HT-29 (cell line): ENCODE results near the gene FANCG. TPM values are rescaled to one million over a fixed set of nuclear protein-coding genes. Genes with fewer than 3 reads are reported as not detected.

Experiments
- DNase-seq: peaks from one replicate; pipeline ENCODE4 v3.0.0-alpha.2; 2015; ENCODE audit warnings: low spot score
- total RNA-seq: library from RNA; depleted of rRNA; stranded (reverse); fragments of >200 nt; shearing (Covaris generic); gene quantifications from 2 replicates; pipeline ENCODE4 v1.2.3, GENCODE V29; 2014

The FANCG gene
- total RNA-seq, 1 experiment from 2014 or later = 62.5 TPM

DNA sequence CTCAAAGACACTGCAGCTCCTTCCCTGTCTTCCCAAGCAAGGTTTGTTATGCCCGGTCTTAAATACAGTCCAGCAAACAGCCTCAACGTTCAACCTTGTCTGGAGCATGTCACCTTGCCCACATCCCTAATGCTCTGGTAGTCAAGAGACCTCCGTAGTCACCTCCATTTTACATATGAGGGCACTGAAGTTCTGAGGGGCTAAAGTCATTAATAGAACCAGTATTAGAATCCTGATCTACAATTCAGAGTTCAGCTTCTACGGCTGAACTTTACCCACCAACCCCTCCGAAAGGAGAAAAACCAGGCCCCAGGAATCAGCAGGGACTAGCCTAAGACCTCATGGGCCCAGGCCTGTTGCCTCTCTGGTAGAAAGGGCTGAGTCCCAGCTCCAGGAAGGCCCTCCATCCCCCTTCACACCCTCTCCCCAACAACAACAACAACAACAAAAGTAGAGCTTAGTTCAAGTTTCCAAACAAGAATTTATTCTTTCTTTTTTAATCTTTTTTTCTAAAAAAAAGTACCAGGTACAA, 24.0 kb upstream of the FANCG start:
- DNase-seq = no peak

DNA sequence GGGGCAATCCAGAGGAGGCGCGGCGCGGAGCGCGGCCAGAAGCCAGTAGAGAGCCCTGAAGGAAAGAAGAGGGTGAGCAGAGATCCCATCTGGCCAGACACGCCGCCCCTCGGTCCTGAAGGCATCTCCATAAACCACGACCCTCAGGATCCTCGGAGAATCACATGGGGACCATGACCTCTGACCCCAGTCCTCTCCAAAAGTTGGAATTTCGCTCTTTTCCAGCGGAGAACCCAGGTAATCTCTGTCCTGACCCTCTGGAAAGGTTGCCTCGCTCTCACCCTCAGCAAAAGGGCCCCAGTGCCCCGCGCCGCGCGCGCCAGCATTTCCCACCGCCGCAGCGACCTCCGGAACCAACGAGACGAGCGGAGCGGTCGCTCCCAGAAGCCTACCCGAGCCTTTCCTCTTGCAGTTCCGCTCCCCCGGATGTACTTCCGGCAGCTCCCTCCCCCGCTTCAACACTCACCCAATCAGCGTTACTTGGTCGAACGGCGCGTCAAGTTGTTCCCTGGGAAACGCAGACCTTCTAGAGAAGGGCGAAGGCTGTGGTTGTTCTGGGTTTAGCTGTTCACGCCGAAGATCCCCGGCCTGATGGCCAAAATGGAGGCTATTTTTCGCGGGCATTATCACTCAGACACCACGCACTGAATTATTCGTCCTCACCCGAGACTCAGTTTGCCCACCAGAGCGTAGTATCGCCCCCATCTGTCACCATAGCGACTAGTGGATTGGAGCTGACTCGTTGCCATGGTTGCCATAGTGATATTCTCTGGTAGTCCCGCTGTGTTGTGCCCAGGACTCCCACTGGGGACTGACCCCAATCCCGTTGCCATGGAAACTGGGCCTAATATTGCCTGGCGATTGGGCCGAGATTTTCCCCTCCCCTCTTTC, 23.3 kb upstream of the FANCG start, which contains the start of gene STOML2:
TSS of gene STOML2 (minus strand) at position 363 of the 891 bp plus-strand sequence. CDS start at position 326, 37 bp downstream.
- DNase-seq = peak; percentile 94

DNA sequence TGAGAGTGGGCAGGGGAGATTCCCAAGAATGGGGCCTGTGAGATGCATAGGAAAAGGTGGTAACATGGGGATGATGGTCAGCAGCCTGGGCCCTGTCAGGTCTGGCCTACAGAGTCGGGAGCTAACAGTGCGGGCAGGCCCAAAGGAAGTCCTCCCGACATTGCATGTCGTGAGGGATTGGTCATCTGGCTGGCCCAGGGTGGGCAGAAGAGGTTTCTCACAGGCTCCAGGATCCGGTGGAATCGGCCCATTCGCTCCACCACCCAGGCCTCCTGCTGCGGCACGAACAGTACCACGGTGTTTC, 22.7 kb upstream of the FANCG start:
- DNase-seq = no peak

DNA sequence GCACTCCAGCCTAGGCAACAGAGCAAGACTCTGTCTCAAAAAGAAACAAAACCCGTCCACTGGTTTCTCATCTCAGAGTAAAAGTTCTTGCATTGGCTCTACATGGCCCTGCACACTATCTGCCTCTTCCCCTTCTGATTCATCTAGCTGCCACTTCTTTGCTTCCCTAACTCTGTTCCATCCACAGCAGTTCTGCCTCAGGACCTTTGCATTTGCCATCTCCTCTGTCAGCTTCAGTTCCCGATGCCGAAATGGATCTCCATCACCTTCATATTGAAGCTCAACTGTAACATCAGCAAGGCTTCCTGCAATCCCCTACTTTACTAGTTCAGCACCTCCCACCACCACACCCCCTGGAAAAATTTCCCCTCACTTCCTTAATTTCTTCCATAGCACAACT, 17.8 kb upstream of the FANCG start:
- DNase-seq = no peak

DNA sequence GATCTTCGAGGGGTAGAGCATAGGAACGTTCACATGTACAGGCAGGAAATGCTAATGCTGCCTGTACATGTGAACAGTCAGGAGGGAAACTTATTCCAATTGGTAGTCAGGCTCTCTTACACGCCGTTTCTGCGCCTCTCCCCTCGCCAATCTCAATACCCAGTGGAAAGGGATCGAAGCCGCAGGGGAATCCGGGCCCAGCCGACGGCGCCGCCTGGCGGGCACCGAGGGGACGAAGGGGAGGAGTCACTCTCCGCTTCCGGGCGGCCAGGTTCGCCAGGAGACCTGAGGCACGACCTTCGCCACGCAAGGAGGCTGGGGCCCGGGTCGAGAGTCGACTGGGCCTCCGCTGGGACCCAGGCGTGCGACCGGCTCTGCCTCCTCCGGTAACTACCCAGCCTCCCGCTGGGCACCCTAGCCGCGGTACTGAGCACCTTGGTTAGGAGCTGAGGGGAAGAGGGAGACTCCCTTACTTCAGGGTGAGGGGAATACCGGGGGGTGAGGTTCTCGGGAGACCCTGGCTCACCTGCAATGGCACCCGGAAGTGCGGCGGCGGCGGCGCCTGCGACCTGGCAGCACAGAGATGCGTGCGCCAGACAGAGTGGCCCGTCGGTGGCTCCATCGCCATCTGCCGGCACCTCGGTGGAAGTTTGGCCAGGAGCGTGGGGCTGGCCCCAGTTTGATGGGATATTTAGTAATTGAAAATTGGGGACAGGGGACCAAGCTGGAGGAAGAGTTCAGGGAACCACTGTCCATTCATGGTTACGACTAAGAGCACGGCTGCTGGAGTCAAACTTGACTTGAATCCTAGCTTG, 16.5 kb upstream of the FANCG start, which contains the start of gene PIGO:
TSS of gene PIGO (minus strand) at position 557 of the 815 bp plus-strand sequence. CDS start 1,026 bp downstream, outside the sequence.
- DNase-seq = peak; percentile 92

DNA sequence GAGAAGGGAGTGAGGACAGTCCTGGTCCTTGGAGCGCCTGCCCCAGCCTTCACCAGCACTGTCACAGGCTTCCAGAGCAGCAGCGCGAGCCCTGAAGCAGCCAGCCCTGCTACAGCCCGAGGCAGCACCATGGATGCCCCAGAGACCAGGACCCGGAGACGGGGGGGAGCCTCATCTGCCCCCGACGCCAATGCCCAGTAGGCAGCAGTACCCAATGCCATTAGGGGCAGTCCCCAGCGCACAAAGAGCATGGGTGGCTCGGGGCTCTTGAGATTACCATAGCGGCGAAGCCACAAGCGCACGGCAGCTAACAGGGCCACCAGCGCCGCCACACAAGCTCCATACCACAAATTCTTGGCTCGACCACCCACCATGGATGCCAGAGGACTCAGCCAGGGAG, 11.8 kb upstream of the FANCG start:
- no peak for DNase-seq

DNA sequence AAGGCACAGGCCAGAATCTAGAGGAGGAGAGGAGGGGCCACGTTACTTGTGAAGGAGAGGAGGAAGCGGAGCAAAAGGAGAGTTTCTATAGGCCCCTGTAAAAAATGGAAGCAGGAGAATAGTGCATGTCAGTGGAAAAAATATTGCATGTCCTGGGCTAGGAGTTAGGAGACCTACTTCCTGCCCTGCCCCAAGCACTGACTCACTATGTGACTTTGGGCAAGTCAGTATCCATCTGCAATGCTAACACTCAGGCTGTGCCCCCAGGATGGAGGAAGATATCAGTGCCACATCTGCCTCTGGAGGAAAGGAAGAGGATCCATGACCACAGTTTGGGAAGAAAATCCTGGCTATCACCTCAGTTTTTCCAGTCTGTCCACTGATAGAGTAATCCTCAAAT, 9.7 kb upstream of the FANCG start:
- no peak for DNase-seq

DNA sequence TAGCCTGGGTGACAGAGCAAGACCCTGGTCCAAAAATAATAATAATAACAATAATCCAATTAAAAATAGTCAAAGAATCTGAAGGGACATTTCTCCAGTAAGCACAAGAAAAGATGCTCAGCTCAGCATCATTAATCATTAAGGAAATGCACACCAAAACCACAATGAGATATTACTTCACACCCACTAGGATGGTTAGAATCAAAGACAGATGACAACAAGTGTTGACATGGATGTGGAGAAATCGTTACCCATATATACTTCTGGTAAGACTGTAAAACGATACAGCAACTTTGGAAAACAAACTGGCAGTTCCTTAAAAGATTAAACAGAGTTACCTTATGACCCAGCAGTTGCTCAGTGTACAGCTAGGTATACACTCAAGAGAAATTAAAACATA, 5.3 kb upstream of the FANCG start:
- DNase-seq = no peak

DNA sequence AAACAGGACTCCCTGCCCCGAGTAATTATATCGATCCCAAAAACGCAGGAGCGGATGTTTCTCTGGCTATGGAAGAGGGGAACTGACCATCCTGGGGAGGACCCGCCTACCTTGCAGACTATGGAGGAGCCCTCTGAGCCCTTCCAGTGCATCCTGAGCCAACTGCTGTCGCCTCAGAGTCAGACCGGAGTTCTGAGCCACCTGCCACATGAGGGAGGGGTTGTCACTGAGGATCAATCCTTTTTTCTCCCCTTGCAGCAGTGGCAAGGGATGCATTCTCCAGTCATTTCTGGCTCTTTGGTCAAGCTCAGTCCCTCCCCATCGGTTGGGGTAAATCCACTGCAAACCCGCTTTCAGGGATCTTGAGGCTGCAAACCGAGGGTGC, 709 bp downstream of the FANCG start:
- DNase-seq = no peak

DNA sequence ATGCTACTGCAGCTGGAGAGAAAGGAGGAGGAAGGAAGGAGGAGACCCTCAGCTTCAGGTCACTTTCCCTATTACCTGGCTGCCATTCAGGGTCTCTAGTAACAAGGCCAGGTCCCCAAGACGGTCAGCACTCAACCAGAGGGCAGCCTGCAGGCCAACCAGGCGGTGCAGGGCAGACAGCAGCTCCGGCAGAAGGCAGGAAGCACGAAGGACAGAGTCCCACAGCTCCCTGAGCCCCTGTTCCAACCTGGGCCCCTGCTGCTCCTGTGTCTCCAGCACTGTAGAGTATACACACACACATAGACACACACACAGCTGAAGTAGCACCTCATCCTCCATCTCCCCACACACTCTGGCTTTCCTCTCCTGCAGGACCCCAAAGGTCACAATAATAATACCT, 1.7 kb downstream of the FANCG start:
- DNase-seq = no peak

DNA sequence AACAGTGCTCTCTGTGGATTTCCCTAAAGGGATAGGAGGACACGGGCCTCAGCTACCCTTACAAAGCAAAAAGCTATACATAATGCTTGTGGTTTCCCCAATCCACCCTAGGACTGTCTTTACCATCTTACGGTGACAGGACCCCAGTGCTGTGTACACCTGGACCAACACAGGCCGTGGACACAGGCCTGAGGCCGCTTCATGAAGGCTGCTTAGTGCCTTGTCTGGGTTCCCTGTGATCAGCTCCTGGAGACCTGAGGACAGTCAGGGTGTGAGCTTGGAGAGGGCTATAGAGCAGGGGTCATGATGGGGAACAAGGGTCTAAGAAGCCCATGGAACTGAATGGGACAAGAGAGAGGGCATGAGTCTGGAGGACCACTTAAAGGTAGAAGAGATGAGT, 2.9 kb downstream of the FANCG start:
- DNase-seq = no peak

DNA sequence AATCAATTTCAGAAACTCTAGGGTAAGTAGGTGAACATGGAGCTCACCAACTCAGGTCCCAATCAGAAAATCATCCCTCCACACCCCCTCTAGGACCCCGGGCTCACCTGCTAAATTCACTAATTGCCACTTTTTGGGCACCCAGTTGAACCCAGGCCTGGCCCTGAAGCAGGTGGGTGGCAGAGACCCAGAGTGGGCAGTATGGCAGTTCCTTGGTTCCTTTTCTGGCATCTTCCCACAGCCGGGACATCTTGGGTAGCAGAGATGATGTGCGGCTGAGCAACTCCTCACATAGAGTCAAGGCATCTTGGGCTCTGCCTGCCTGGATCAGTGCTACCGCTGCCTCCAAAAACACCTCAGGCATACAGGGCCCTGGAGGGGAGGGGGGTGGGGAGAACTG, 4.4 kb downstream of the FANCG start:
- DNase-seq = no peak

DNA sequence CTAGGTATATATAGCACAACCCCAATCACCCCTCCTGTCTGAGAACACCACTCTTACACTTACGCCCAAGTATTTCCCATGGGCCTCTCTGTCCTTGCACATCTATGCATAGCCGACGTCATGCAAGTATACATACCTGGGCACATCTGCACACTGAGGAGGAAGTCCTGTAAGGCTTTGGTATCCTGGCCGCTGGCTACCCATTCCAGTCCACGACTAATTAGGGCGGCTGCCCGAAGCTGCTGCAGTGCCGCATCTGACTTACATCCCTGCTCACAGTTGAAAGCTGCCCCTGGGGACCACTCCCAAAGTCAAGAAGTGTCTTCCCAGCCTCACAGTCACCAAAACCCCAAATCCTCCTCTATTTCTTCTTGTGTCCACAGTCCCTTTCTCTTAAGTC, 5.0 kb downstream of the FANCG start:
- no peak for DNase-seq

DNA sequence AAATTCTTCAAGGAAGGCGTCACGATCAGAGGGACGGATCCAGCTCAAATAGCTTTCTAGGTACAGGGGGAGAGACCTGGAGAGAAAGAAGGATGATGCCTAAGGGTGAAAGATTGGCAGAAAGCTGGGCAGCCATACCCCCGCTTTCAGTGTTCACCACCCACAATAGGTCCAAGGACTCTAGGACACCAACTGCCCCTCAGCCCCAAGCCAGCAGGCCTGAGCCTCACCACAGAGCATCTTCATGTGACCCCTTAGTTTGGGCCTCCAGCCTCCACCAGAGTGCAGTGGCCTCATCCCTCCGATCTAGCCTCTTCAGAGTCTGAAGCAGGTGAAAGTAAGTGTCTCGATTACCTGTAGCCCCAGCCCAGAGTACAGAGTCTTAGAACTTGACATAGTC, 5.6 kb downstream of the FANCG start:
- no peak for DNase-seq

DNA sequence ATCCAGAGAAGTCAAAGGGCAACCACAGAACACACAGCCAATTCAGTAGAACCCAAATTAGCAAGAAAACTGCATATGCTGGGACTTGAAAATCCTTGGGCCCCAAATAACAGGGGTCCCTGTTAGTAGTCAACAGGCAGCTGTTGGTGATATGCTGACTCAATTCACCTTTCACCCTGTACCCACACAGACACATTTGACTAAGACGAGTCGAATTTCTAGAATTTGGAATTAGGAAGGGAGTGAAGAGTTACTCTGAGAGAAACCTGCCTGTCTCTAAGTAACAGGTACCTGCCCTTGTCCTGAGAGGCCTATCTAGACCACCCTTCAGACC, 6.5 kb downstream of the FANCG start:
- DNase-seq = no peak

DNA sequence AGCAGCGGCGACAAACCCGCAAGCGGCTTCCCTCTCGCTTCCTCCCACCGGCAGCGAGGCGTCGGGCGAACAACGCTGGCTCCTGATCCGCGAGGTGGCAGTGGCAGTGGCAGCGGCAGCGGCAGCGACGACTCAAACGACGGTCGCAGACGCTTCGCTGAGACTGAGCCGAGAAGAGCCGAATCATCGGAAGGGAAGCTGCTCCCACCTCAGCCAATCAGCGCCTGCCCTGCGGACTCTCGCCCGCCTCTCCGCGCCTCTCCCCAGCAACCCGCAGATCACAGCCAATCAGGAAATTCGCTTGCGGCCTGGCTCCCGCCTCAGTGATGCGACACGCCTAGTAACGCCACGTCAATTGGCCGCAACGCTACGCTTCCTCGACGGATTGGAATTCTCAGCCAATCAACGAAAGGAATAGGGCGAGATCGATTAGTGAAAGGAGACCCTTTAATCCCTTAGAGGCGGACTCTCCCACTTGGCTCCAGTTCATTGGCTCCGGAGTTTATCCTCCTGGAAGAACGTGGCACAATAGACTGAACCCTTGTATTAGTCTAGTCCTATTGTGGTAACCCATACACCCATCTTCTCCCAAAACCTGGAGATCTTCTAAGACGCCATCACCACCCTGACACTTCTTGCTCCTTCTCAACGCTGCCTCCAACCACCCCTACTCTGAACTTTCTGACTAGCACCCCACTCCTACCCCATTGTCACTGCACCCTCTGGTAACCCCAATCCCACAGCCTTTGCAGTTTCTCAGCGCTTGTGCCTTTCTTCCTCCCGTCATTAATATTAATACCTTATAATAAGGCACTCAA, 7.1 kb downstream of the FANCG start, which contains the start of gene VCP:
TSS of gene VCP (minus strand) at position 165 of the 818 bp plus-strand sequence. CDS start 272 bp downstream, outside the sequence.
- DNase-seq = peak; percentile 98

DNA sequence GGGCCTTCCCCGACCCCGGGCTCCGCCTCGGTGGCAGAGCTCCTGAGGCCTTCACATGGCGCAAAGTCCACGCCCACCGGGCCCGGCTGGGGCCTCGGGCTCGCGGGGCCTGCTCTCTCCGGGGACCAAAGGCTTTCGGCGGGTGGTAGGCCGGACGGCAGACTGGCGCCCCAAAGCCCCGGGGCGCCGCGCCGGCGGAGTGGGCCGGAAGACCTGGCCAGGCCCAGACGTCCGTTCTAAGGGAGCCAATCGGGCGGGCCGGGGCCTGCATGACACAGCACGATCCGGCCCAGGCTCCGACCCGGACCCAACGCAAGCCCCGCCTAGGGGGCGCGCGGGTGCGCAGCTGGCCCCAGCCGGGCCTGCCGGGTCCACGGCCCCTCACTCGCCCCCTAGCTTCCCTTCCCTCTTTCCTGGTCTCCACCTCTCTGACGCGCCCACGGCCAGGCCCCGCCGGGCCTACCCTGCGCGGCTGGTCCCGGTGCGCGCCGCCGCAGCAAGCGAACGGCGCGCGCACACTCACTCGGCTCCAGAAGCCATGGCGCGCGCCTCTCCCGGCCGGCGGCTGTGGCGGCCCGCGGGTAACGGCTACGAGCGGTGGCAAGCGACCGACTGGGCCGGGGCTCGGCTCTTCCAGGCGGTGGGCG, 7.8 kb downstream of the FANCG start:
- peak; percentile 75 for DNase-seq

DNA sequence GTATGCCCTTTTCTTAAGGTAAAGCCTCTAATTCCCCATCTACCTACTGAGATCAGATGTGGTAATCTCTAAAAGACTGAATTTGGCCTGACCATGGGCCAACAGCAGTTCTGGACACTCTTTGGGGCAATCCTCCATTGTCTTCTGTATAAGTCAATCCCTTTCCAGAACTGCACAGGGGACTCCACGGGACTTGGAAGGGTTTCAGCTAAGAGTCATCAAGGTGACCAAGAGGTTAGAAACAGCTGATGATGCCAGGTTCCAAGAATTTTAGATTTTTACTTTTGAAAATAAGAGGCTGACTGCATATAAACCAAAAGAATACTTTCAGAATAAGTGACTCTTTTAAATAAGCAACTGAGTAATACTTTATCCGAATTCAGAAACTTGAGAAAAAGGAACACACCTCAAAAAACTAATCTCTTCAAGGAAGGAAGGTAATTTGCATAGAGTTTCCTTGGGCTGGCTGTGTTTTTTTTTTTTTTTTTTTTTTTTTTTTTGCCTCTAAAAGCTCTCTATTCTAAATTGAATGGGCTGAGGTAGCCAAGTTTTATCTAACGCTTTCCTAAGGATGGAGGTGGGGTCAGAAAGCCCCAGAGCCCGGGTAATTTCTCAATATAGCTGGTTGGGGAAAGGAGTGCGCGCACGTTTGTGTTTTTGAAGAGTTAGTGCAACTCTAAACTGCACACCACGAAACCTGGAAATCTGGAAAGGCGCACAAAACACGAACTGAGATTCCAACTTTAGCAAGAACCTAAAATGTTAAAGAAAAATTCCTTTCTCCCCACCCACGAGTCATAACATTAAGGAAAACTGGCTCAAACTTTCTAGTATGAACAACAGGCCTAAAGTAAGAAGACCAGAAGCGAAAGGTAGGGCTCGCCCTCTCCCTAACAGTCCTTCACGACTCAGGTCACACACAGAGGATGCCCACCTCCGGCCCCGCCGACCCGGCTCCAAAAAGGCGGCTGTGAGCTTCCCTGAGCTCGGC, 8.6 kb downstream of the FANCG start:
- peak; percentile 9 for DNase-seq

DNA sequence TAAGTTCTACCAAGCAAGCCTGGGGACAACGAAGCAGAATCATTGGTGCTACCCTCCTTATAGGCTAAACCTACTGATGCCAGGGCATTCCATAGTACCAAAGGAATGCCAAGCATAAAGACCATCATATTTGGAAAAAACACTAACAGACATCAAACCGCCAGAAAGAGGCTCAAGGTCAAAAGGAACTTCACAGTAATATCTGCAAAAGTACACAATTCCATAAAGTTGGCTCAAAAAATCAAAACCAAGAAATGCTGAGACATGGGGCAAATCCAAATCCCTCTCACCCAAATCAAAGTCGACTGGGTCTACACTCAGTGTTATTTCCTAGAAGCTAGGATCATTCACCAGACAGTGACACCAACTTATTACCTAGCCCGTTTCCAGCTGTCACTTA, 10.7 kb downstream of the FANCG start:
- DNase-seq = no peak

DNA sequence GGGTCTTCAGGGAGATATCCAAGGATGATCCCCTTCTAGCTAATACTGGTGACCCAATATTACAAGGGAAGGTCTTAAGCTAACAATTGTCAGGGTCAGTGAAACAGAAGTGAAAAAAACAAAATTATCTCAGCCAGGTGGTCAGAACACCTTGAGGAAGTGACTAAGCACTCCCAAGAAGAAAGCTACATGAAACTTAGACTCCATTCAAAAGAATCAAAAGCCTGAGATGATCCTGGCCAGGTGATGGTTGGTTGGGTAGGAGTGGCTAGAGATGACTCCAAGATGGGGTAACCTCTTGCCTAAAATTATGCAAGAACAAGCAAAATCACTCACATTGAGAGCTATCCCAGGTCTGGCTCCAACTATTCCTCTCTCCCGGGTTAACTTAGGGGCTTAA, 12.7 kb downstream of the FANCG start:
- DNase-seq = no peak
